GM23338 (cell line): ENCODE measurements around the gene MESP2. TPM values are rescaled to one million over a fixed set of nuclear protein-coding genes. Genes with fewer than 3 reads are reported as not detected.
A peak's percentile ranks its signal among the peaks of the same experiment; 100 is the strongest.

Source experiments
- ATAC-seq: fragments of 200-7000 bp; cut with Tn5 transposase; 3 replicates; pipeline ENCODE4 v1.9.1; 2020
- DNase-seq: peaks from one replicate; pipeline ENCODE4 v3.0.0-alpha.2; 2015; ENCODE audit warnings: low spot score
- H2AFZ ChIP-seq: fragments of 200-600 bp; sonication (generic); 2 replicates; pipeline ENCODE4 v1.8.0; 2016; ENCODE audit warnings: antibody characterized with exemption, mild to moderate bottlenecking, moderate library complexity
- H3F3A ChIP-seq: fragments of 200-600 bp; sonication (generic); replicated peaks from 2 replicates; pipeline ENCODE4 v1.8.0; 2017; ENCODE audit warnings: antibody characterized with exemption, mixed run types, low read depth
- H3K27ac ChIP-seq: fragments of 200-600 bp; sonication (generic); 2 replicates; pipeline ENCODE4 v1.6.1; 2016; ENCODE audit warnings: low read depth
- H3K27me3 ChIP-seq: fragments of 200-600 bp; sonication (generic); 2 replicates; pipeline ENCODE4 v1.8.0; 2016; ENCODE audit warnings: mild to moderate bottlenecking, mixed run types, moderate library complexity; ENCODE audit not compliant: insufficient read depth
- H3K36me3 ChIP-seq: fragments of 200-600 bp; sonication (generic); 2 replicates; pipeline ENCODE4 v1.8.0; 2016; ENCODE audit warnings: mild to moderate bottlenecking; ENCODE audit not compliant: insufficient read depth
- H3K4me1 ChIP-seq: fragments of 200-600 bp; sonication (generic); 2 replicates; pipeline ENCODE4 v1.8.0; 2016; ENCODE audit warnings: mild to moderate bottlenecking, moderate library complexity; ENCODE audit not compliant: insufficient read depth
- H3K4me2 ChIP-seq: fragments of 200-600 bp; sonication (generic); 2 replicates; pipeline ENCODE4 v1.7.1; 2017; ENCODE audit warnings: mixed run types
- H3K4me3 ChIP-seq: fragments of 200-600 bp; sonication (generic); 2 replicates; pipeline ENCODE4 v1.6.1; 2016; ENCODE audit warnings: mixed run types
- H3K79me2 ChIP-seq: fragments of 200-600 bp; sonication (generic); replicated peaks from 2 replicates; pipeline ENCODE4 v1.8.0; 2017; ENCODE audit warnings: mild to moderate bottlenecking; ENCODE audit not compliant: insufficient read depth
- H3K9me2 ChIP-seq: fragments of 200-600 bp; sonication (generic); 2 replicates; pipeline ENCODE4 v1.8.0; 2017; ENCODE audit not compliant: insufficient read depth
- H4K20me1 ChIP-seq: fragments of 200-600 bp; sonication (generic); replicated peaks from 2 replicates; pipeline ENCODE4 v1.8.0; 2017; ENCODE audit warnings: mild to moderate bottlenecking; ENCODE audit not compliant: insufficient read depth
- H3K27ac Mint-ChIP-seq: 2 replicates; pipeline ENCODE4 v1.8.0; 2020; ENCODE audit warnings: inconsistent platforms, mild to moderate bottlenecking, moderate library complexity, mixed read lengths
- H3K27me3 Mint-ChIP-seq: 3 replicates; pipeline ENCODE4 v1.8.0; 2022; ENCODE audit warnings: low read depth, mild to moderate bottlenecking, moderate library complexity, mixed read lengths, inconsistent platforms; ENCODE audit not compliant: insufficient read depth, poor library complexity
- H3K36me3 Mint-ChIP-seq: 3 replicates; pipeline ENCODE4 v1.8.0; 2021; ENCODE audit warnings: low read depth, mild to moderate bottlenecking, inconsistent platforms, moderate library complexity, mixed read lengths
- H3K4me1 Mint-ChIP-seq: 3 replicates; pipeline ENCODE4 v1.8.0; 2020; ENCODE audit warnings: mild to moderate bottlenecking, inconsistent platforms, mixed read lengths
- H3K4me3 Mint-ChIP-seq: 3 replicates; pipeline ENCODE4 v1.8.0; 2021; ENCODE audit warnings: moderate library complexity, mild to moderate bottlenecking, inconsistent platforms, mixed read lengths
- H3K9me3 Mint-ChIP-seq: 3 replicates; pipeline ENCODE4 v1.8.0; 2020; ENCODE audit warnings: moderate library complexity, mild to moderate bottlenecking, inconsistent platforms, mixed read lengths
- CREB1 ChIP-seq: fragments of 250-450 bp; sonication (Bioruptor Pico); IDR thresholded peaks from 2 replicates; pipeline ENCODE4 v1.5.0; 2020; ENCODE audit warnings: low read depth, mild to moderate bottlenecking, moderate library complexity
- EZH2 ChIP-seq: fragments of 200-600 bp; sonication (generic); IDR thresholded peaks from one replicate; pipeline ENCODE4 v1.8.0; 2017; ENCODE audit warnings: antibody characterized with exemption, mild to moderate bottlenecking, low read depth; ENCODE audit not compliant: unreplicated experiment
- EZH2phosphoT487 ChIP-seq: fragments of 200-600 bp; sonication (generic); IDR thresholded peaks from one replicate; pipeline ENCODE4 v1.8.1; 2018; ENCODE audit warnings: antibody characterized with exemption; ENCODE audit not compliant: unreplicated experiment
- JUNB ChIP-seq: IDR thresholded peaks from one replicate; pipeline ENCODE4 v1.6.1; 2016; ENCODE audit warnings: antibody characterized with exemption; ENCODE audit not compliant: unreplicated experiment
- NANOG ChIP-seq: IDR thresholded peaks from 2 replicates; pipeline ENCODE4 v1.6.1; 2016; ENCODE audit warnings: antibody characterized with exemption, borderline replicate concordance
- POLR2AphosphoS5 ChIP-seq: IDR thresholded peaks from 2 replicates; pipeline ENCODE4 v1.6.1; 2016; ENCODE audit warnings: antibody characterized with exemption, low read depth
- REST ChIP-seq: IDR thresholded peaks from one replicate; pipeline ENCODE4 v1.6.1; 2018; ENCODE audit warnings: antibody characterized with exemption; ENCODE audit not compliant: unreplicated experiment
- STAT1 ChIP-seq: IDR thresholded peaks from one replicate; pipeline ENCODE4 v1.6.1; 2016; ENCODE audit warnings: antibody characterized with exemption; ENCODE audit not compliant: unreplicated experiment
- ZNF114 ChIP-seq: fragments of 250-450 bp; sonication (Bioruptor Pico); IDR thresholded peaks from 2 replicates; pipeline ENCODE4 v1.5.0; 2020; ENCODE audit warnings: mild to moderate bottlenecking, moderate library complexity
- ZNF331 ChIP-seq: fragments of 250-450 bp; sonication (Bioruptor Pico); IDR thresholded peaks from 2 replicates; pipeline ENCODE4 v1.5.0; 2020; ENCODE audit warnings: low read depth, mild to moderate bottlenecking, moderate library complexity
- ZNF462 ChIP-seq: fragments of 250-450 bp; sonication (Bioruptor Pico); IDR thresholded peaks from 2 replicates; pipeline ENCODE4 v1.5.0; 2020; ENCODE audit warnings: mild to moderate bottlenecking, moderate library complexity
- polyA plus RNA-seq: library from polyadenylated mRNA; unstranded; fragments of >200 nt; fragmentation: Nextera tagmentation; extraction: Ambion mirVana; gene quantifications from 2 replicates; pipeline ENCODE4 v1.2.1, GENCODE V29; 2016
- total RNA-seq: library from RNA; depleted of rRNA; stranded (reverse); fragments of >200 nt; shearing (Covaris generic); gene quantifications from 2 replicates; pipeline ENCODE4 v1.2.3, GENCODE V29; 2014
- TF ChIP-seq, protein P1 (sequence below), 2 experiments: fragments of 200-600 bp in 1 of 2; sonication (generic) in 1 of 2; conservative IDR thresholded peaks; 2 replicates each; pipeline versions ENCODE4 v1.5.1 to v1.6.1; 2016 to 2017; ENCODE audit warnings: antibody characterized with exemption in 2 of 2, low read depth in 2 of 2, mild to moderate bottlenecking in 2 of 2, moderate library complexity in 1 of 2
- TF ChIP-seq, protein P2 (sequence below): IDR thresholded peaks from 2 replicates; pipeline ENCODE4 v1.6.1; 2016; ENCODE audit warnings: antibody characterized with exemption

The MESP2 gene
- total and polyA plus RNA-seq, 2 experiments from 2014 or later: 0.24 to 1.3 TPM

DNA sequence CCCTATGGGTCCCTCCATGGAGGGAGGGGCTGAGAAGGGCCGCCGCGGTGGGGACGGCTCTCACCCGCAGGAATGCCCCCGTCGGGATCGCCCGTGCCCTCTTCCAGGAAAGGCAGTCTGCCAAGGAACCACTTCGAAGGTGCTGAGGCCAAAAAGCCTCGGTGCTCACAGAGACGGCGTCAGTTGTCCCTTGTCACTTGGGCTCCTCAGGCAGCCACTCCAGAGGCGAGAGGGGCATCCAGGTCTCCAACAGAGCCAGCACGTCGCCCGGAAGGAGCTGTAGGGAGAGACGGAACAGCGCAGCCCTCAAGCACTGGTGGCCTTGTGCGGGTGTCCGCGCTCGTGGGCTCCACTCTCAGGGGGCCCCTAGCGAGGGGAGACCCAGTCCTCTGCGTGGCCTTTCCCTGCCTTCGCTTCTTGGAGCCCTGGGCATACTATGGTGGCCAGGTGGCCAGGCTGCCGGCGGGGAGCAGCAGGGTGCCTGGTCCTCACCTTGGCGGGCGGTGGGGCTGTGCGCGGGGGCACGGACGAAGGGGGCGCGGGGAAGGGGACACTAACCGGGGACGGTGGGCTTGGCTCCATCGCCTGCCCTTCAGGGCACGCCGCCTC lies 26.1 kb upstream of the MESP2 start:
- peaks cover 10% of the 10 kb centered on the region; the same call in 1 of the 2 replicates for H4K20me1 ChIP-seq
- Mint-ChIP-seq H3K27me3 (peaks cover 16% of the 10 kb centered on the region), H3K4me1 (peaks cover 21% of the 10 kb centered on the region), H3K9me3 (no peaks in the 10 kb centered on the region), H3K36me3 (no peaks in the 10 kb centered on the region), H3K4me3 (peak overlapping the region; percentile 63), H3K27ac (no peak overlapping the region)
- H3K4me3 ChIP-seq: peak overlapping the region; percentile 69
- no peak overlapping the region for H3K27ac ChIP-seq
- TF ChIP-seq POLR2AphosphoS5: no peak
- TF ChIP-seq, protein P1, sequence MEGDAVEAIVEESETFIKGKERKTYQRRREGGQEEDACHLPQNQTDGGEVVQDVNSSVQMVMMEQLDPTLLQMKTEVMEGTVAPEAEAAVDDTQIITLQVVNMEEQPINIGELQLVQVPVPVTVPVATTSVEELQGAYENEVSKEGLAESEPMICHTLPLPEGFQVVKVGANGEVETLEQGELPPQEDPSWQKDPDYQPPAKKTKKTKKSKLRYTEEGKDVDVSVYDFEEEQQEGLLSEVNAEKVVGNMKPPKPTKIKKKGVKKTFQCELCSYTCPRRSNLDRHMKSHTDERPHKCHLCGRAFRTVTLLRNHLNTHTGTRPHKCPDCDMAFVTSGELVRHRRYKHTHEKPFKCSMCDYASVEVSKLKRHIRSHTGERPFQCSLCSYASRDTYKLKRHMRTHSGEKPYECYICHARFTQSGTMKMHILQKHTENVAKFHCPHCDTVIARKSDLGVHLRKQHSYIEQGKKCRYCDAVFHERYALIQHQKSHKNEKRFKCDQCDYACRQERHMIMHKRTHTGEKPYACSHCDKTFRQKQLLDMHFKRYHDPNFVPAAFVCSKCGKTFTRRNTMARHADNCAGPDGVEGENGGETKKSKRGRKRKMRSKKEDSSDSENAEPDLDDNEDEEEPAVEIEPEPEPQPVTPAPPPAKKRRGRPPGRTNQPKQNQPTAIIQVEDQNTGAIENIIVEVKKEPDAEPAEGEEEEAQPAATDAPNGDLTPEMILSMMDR (conservative IDR thresholded peaks at IDR 0.05; ENCODE audit: low read depth in 2 of 2): no peak
- no peak for TF ChIP-seq REST
- no peak for TF ChIP-seq CREB1 (CRISPR knock-in tag)
- TF ChIP-seq JUNB: no peak
- no peak for TF ChIP-seq EZH2phosphoT487
- TF ChIP-seq ZNF462 (CRISPR knock-in tag): no peak
- no peak for TF ChIP-seq NANOG
- no peak for TF ChIP-seq STAT1
- TF ChIP-seq EZH2: no peak
- no peak for TF ChIP-seq ZNF114
- no peak for TF ChIP-seq ZNF331 (CRISPR knock-in tag)
- TF ChIP-seq, protein P2, sequence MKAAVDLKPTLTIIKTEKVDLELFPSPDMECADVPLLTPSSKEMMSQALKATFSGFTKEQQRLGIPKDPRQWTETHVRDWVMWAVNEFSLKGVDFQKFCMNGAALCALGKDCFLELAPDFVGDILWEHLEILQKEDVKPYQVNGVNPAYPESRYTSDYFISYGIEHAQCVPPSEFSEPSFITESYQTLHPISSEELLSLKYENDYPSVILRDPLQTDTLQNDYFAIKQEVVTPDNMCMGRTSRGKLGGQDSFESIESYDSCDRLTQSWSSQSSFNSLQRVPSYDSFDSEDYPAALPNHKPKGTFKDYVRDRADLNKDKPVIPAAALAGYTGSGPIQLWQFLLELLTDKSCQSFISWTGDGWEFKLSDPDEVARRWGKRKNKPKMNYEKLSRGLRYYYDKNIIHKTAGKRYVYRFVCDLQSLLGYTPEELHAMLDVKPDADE: no peak
- peaks cover 31% of the 10 kb centered on the region for H3K4me1 ChIP-seq
- H3K9me2 ChIP-seq: no peaks in the 10 kb centered on the region
- H3F3A ChIP-seq: peaks cover 12% of the 10 kb centered on the region; the same call in 1 of the 2 replicates
- ATAC-seq: no peak; the same call in 2 of the 3 replicates
- peak overlapping the region; percentile 91 for H3K4me2 ChIP-seq
- H3K27me3 ChIP-seq: peaks cover 85% of the 10 kb centered on the region
- H3K36me3 ChIP-seq: no peaks in the 10 kb centered on the region; the same call in 1 of the 2 replicates
- no peaks in the 10 kb centered on the region for H3K79me2 ChIP-seq
- no peak for DNase-seq
- peak overlapping the region; percentile 74 for H2AFZ ChIP-seq
